ENCODE results near the gene SERPINA10. TPM values are rescaled to one million over a fixed set of nuclear protein-coding genes. Genes with fewer than 3 reads are reported as not detected.

SERPINA10 gene, protein sequence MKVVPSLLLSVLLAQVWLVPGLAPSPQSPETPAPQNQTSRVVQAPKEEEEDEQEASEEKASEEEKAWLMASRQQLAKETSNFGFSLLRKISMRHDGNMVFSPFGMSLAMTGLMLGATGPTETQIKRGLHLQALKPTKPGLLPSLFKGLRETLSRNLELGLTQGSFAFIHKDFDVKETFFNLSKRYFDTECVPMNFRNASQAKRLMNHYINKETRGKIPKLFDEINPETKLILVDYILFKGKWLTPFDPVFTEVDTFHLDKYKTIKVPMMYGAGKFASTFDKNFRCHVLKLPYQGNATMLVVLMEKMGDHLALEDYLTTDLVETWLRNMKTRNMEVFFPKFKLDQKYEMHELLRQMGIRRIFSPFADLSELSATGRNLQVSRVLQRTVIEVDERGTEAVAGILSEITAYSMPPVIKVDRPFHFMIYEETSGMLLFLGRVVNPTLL
- not detected in 2 replicates for total RNA-seq
- long read RNA-seq: 0 reads

- Mint-ChIP-seq H3K4me1 (ENCODE audit: unreplicated experiment) (no peaks in the 10 kb centered on the region), H3K36me3 (ENCODE audit: unreplicated experiment) (no peaks in the 10 kb centered on the region), H3K9me3 (ENCODE audit: unreplicated experiment) (peaks cover 6% of the 10 kb centered on the region), H3K27ac (ENCODE audit: unreplicated experiment) (no peak within 1 kb of the TSS), H3K4me3 (ENCODE audit: unreplicated experiment) (no peak within 1 kb of the TSS), H3K27me3 (ENCODE audit: unreplicated experiment) (no peaks in the 10 kb centered on the region)
- no peak for DNase-seq (ENCODE audit: extremely low spot score, unreplicated experiment)
- TF ChIP-seq CTCF (IDR thresholded peaks at IDR 0.05): no peak
Observed at GRCh38 chr14:94292872-94293577, at the start of gene SERPINA10. TSS of gene SERPINA10 (minus strand) at chr14:94293268. CDS start at chr14:94290593, 2,675 bp downstream.

DNA sequence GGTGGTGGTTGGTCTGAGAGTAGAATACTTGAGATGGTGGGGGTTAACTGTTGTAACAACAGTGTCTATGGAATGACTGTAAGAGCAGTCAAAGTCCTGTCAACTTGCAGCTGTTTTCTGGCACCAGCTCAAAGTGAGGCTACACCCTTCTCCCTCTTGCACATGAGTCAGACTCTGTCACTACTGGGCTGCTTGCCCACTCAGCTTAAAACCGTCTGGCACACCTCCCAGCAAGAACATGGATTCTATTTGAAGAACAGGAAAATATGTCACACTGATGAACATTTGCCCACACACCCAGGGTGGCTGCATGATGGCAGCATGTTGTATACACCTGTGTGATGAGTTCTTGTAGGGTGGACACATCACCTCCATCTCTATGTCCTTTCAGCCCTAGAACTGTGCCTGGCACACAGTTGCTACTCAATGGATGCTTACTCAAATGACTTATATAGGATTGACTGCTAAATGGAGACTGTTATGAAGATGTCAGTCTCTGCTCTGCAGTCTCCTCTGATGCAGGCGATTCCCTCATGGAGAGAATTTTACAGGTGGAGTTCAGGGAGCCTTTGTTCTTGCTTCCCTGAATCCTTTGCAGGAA lies 49.4 kb upstream of the SERPINA10 start:
- Mint-ChIP-seq H3K27me3 (ENCODE audit: unreplicated experiment) (no peaks in the 10 kb centered on the region), H3K4me3 (ENCODE audit: unreplicated experiment) (no peak overlapping the region), H3K36me3 (ENCODE audit: unreplicated experiment) (no peaks in the 10 kb centered on the region), H3K9me3 (ENCODE audit: unreplicated experiment) (no peaks in the 10 kb centered on the region), H3K4me1 (ENCODE audit: unreplicated experiment) (peaks cover 11% of the 10 kb centered on the region), H3K27ac (ENCODE audit: unreplicated experiment) (peak overlapping the region; percentile 29)
- DNase-seq (ENCODE audit: extremely low spot score, unreplicated experiment): peak; percentile 86
- no peak for TF ChIP-seq CTCF (IDR thresholded peaks at IDR 0.05)

- Mint-ChIP-seq H3K27ac (ENCODE audit: unreplicated experiment) (peak overlapping the region; percentile 29), H3K4me3 (ENCODE audit: unreplicated experiment) (no peak overlapping the region), H3K27me3 (ENCODE audit: unreplicated experiment) (no peaks in the 10 kb centered on the region), H3K4me1 (ENCODE audit: unreplicated experiment) (peaks cover 11% of the 10 kb centered on the region), H3K9me3 (ENCODE audit: unreplicated experiment) (no peaks in the 10 kb centered on the region), H3K36me3 (ENCODE audit: unreplicated experiment) (no peaks in the 10 kb centered on the region)
- no peak for DNase-seq (ENCODE audit: extremely low spot score, unreplicated experiment)
- TF ChIP-seq CTCF (IDR thresholded peaks at IDR 0.05): no peak
Observed at GRCh38 chr14:94341656-94342333, 48.7 kb upstream of the SERPINA10 start.

GRCh38 chr14:94340533-94340932 lies 47.5 kb upstream of the SERPINA10 start:
- H3K27me3 Mint-ChIP-seq (ENCODE audit: unreplicated experiment): no peaks in the 10 kb centered on the region
- peaks cover 11% of the 10 kb centered on the region for H3K4me1 Mint-ChIP-seq (ENCODE audit: unreplicated experiment)
- no peak for TF ChIP-seq CTCF (IDR thresholded peaks at IDR 0.05)
- no peak for DNase-seq (ENCODE audit: extremely low spot score, unreplicated experiment)
- H3K9me3 Mint-ChIP-seq (ENCODE audit: unreplicated experiment): no peaks in the 10 kb centered on the region
- H3K27ac Mint-ChIP-seq (ENCODE audit: unreplicated experiment): no peak overlapping the region
- no peak overlapping the region for H3K4me3 Mint-ChIP-seq (ENCODE audit: unreplicated experiment)
- H3K36me3 Mint-ChIP-seq (ENCODE audit: unreplicated experiment): no peaks in the 10 kb centered on the region
